IMR-90 (cell line): ENCODE data around the gene ARHGEF10L. TPM values are rescaled to one million over a fixed set of nuclear protein-coding genes. Genes with fewer than 3 reads are reported as not detected.

ENCODE experiments used
- ATAC-seq: fragments of 200-7000 bp; cut with Tn5 transposase; 2 replicates; pipeline ENCODE4 v1.9.1; 2020; ENCODE audit warnings: low read depth, mild to moderate bottlenecking, moderate library complexity
- BruUV-seq: library from RNA; stranded (reverse); fragments of 400-500 nt; replicated peaks from 2 replicates; lab custom pipeline; 2021; lab: Mats Ljungman, UMichigan
- CTCF ChIA-PET: fragments of 300-600 bp; formaldehyde crosslinking; extraction: SDS; loops from one replicate; lab custom pipeline; 2021; ENCODE audit warnings: antibody characterized with exemption; lab: Yijun Ruan, JAX
- POLR2A ChIA-PET: fragments of 300-600 bp; sonication (Branson Sonifier 250); formaldehyde crosslinking; loops from one replicate; lab custom pipeline; 2022; ENCODE audit warnings: antibody characterized with exemption; ENCODE audit not compliant: unreplicated experiment; lab: Charles Lee
- DNase-seq: peaks from one replicate; pipeline ENCODE4 v3.0.0; 2013
- H2AFZ ChIP-seq: replicated peaks from 2 replicates; pipeline ENCODE3; 2013; ENCODE audit warnings: low read length, mild to moderate bottlenecking; ENCODE audit not compliant: poor library complexity
- H2AK5ac ChIP-seq: 2 replicates; pipeline ENCODE4 v1.6.1; 2013; ENCODE audit warnings: low read depth, low read length, inconsistent platforms
- H2AK9ac ChIP-seq: replicated peaks from 2 replicates; pipeline ENCODE3; 2013; ENCODE audit warnings: mild to moderate bottlenecking, low read depth, low read length, moderate library complexity; ENCODE audit not compliant: poor library complexity
- H2BK120ac ChIP-seq: 2 replicates; pipeline ENCODE4 v1.6.1; 2013; ENCODE audit warnings: low read depth, low read length, inconsistent platforms
- H2BK15ac ChIP-seq: 3 replicates; pipeline ENCODE4 v1.6.1; 2013; ENCODE audit warnings: low read depth, low read length, inconsistent platforms
- H2BK20ac ChIP-seq: 2 replicates; pipeline ENCODE4 v1.6.1; 2013; ENCODE audit warnings: low read depth, mild to moderate bottlenecking, inconsistent platforms, low read length, moderate library complexity
- H2BK5ac ChIP-seq: 2 replicates; pipeline ENCODE4 v1.6.1; 2013; ENCODE audit warnings: mild to moderate bottlenecking, low read depth, low read length, inconsistent platforms; ENCODE audit not compliant: poor library complexity, severe bottlenecking
- H3K14ac ChIP-seq: replicated peaks from 2 replicates; pipeline ENCODE4 v1.6.1; 2013; ENCODE audit warnings: low read depth, low read length, inconsistent platforms
- H3K18ac ChIP-seq: 2 replicates; pipeline ENCODE4 v1.6.1; 2013; ENCODE audit warnings: low read depth, low read length, control low read depth
- H3K23ac ChIP-seq: 2 replicates; pipeline ENCODE4 v1.6.1; 2013; ENCODE audit warnings: low read depth, low read length, inconsistent platforms
- H3K27ac ChIP-seq: 2 replicates; pipeline ENCODE4 v1.5.1; 2013; ENCODE audit warnings: mild to moderate bottlenecking, control low read depth, low read length; ENCODE audit not compliant: insufficient read depth
- H3K27me3 ChIP-seq: 2 replicates; pipeline ENCODE4 v1.6.1; 2013; ENCODE audit warnings: low read length; ENCODE audit not compliant: control insufficient read depth, insufficient read depth
- H3K36me3 ChIP-seq: 2 replicates; pipeline ENCODE4 v1.6.1; 2013; ENCODE audit warnings: low read length, mixed read lengths; ENCODE audit not compliant: control insufficient read depth, insufficient read depth
- H3K4ac ChIP-seq: 2 replicates; pipeline ENCODE4 v1.6.1; 2013; ENCODE audit warnings: low read depth, low read length, inconsistent platforms
- H3K4me1 ChIP-seq: 2 replicates; pipeline ENCODE4 v1.6.1; 2013; ENCODE audit warnings: low read length, mixed read lengths; ENCODE audit not compliant: control insufficient read depth, insufficient read depth
- H3K4me2 ChIP-seq: 2 replicates; pipeline ENCODE4 v1.6.1; 2013; ENCODE audit warnings: low read depth, mild to moderate bottlenecking, control low read depth, low read length, moderate library complexity
- H3K4me3 ChIP-seq: 2 replicates; pipeline ENCODE4 v1.5.1; 2013; ENCODE audit warnings: low read depth, mild to moderate bottlenecking, control low read depth, low read length, moderate library complexity; ENCODE audit not compliant: insufficient read depth
- H3K56ac ChIP-seq: 2 replicates; pipeline ENCODE4 v1.6.1; 2013; ENCODE audit warnings: low read length, inconsistent platforms; ENCODE audit not compliant: insufficient read depth; ENCODE audit errors: extremely low read depth
- H3K79me1 ChIP-seq, 2 experiments: 2 replicates each; pipeline ENCODE4 v1.6.1; 2013; ENCODE audit warnings: low read length in 2 of 2, inconsistent platforms in 1 of 2, low read depth in 1 of 2
- H3K9ac ChIP-seq: 2 replicates; pipeline ENCODE4 v1.6.1; 2013; ENCODE audit warnings: low read depth, low read length, control low read depth
- H3K9me1 ChIP-seq: 2 replicates; pipeline ENCODE4 v1.6.1; 2013; ENCODE audit warnings: low read length, inconsistent platforms; ENCODE audit not compliant: insufficient read depth
- H3K9me3 ChIP-seq: 2 replicates; pipeline ENCODE4 v1.6.1; 2013; ENCODE audit warnings: low read length; ENCODE audit not compliant: control insufficient read depth, insufficient read depth
- H4K20me1 ChIP-seq: 2 replicates; pipeline ENCODE4 v1.6.1; 2013; ENCODE audit warnings: low read length, inconsistent platforms; ENCODE audit not compliant: insufficient read depth
- H4K5ac ChIP-seq: 2 replicates; pipeline ENCODE4 v1.6.1; 2013; ENCODE audit warnings: mild to moderate bottlenecking, low read depth, low read length, control low read depth
- H4K8ac ChIP-seq, 2 experiments: 2 replicates each; pipeline ENCODE4 v1.6.1; 2013; ENCODE audit warnings: low read depth in 2 of 2, low read length in 2 of 2, control low read depth in 1 of 2, inconsistent platforms in 1 of 2
- H4K91ac ChIP-seq: 2 replicates; pipeline ENCODE4 v1.6.1; 2013; ENCODE audit warnings: low read depth, low read length, inconsistent platforms; ENCODE audit not compliant: insufficient read depth
- BHLHE40 ChIP-seq: fragments of 150-350 bp; IDR thresholded peaks from 2 replicates; pipeline ENCODE4 v1.6.1; 2016; ENCODE audit warnings: mild to moderate bottlenecking, low read depth, low read length
- CEBPB ChIP-seq: IDR thresholded peaks from 2 replicates; pipeline ENCODE4 v1.6.1; 2012; ENCODE audit warnings: low read depth, low read length, improper control_type of control experiment
- CHD1 ChIP-seq: IDR thresholded peaks from 2 replicates; pipeline ENCODE4 v1.6.1; 2012; ENCODE audit warnings: low read depth, low read length, improper control_type of control experiment
- ELK1 ChIP-seq: fragments of 150-350 bp; IDR thresholded peaks from 2 replicates; pipeline ENCODE4 v1.6.1; 2016; ENCODE audit warnings: low read depth, mild to moderate bottlenecking, low read length, moderate library complexity, borderline replicate concordance
- MAFK ChIP-seq: IDR thresholded peaks from 2 replicates; pipeline ENCODE4 v1.6.1; 2012; ENCODE audit warnings: low read depth, low read length, improper control_type of control experiment
- MAZ ChIP-seq: IDR thresholded peaks from 2 replicates; pipeline ENCODE4 v1.6.1; 2012; ENCODE audit warnings: low read depth, mild to moderate bottlenecking, low read length, improper control_type of control experiment, moderate library complexity, borderline replicate concordance
- MXI1 ChIP-seq: IDR thresholded peaks from 2 replicates; pipeline ENCODE4 v1.6.1; 2012; ENCODE audit warnings: low read depth, mild to moderate bottlenecking, low read length, moderate library complexity, borderline replicate concordance
- NFE2L2 ChIP-seq: fragments of 150-350 bp; IDR thresholded peaks from 2 replicates; pipeline ENCODE4 v1.6.1; 2016; ENCODE audit warnings: low read depth, mild to moderate bottlenecking, low read length
- POLR2A ChIP-seq: IDR thresholded peaks from 2 replicates; pipeline ENCODE4 v1.6.1; 2012; ENCODE audit warnings: mild to moderate bottlenecking, low read depth, low read length
- RFX5 ChIP-seq: IDR thresholded peaks from 2 replicates; pipeline ENCODE4 v1.8.0; 2012; ENCODE audit warnings: low read depth, mild to moderate bottlenecking, low read length, moderate library complexity
- SMC3 ChIP-seq: fragments of 150-350 bp; IDR thresholded peaks from 2 replicates; pipeline ENCODE4 v1.6.1; 2016; ENCODE audit warnings: low read depth, mild to moderate bottlenecking, antibody characterized with exemption, low read length, moderate library complexity
- USF2 ChIP-seq: fragments of 150-350 bp; IDR thresholded peaks from 2 replicates; pipeline ENCODE4 v1.6.1; 2017; ENCODE audit warnings: mild to moderate bottlenecking, antibody characterized with exemption, low read length, low read depth
- WGBS, 2 experiments: methylation state at CpG; one replicate each; pipeline versions ENCODE4 v1.1.5 to v1.1.7; 2013; ENCODE audit warnings: missing lambda C conversion rate in 2 of 2; ENCODE audit not compliant: insufficient read length in 1 of 2; ENCODE audit errors: extremely low coverage in 2 of 2; 5-methylcytosine and 5-hydroxymethylcytosine counted together
- dilution Hi-C: fragments of 300-500 bp; cut with HindIII; formaldehyde crosslinking; loops from one replicate; pipeline ENCODE4 v1.14.3; 2018; ENCODE audit warnings: low sequenced_read_pairs; ENCODE audit not compliant: unreplicated experiment
- in situ Hi-C: fragments of 300-500 bp; cut with MboI; formaldehyde crosslinking; loops from 3 replicates; pipeline ENCODE4 v1.14.3; 2019; ENCODE audit warnings: low sequenced_read_pairs, inconsistent platforms, mixed read lengths
- intact Hi-C: fragments of 100-400 bp; cut with micrococcal nuclease; formaldehyde crosslinking; loops from 2 replicates; pipeline ENCODE4 v1.10.0; 2022
- polyA plus RNA-seq, 3 experiments: library from polyadenylated mRNA; depleted of rRNA; stranded (reverse); fragments of >200 nt; gene quantifications; 2 replicates each; pipeline ENCODE4 v1.2.3, GENCODE V29; 2012; ENCODE audit warnings: low replicate concordance in 1 of 3
- total RNA-seq: library from RNA; depleted of rRNA; stranded (reverse); fragments of >200 nt; gene quantifications from 2 replicates; pipeline ENCODE4 v1.2.3, GENCODE V29; 2012

ARHGEF10L gene
- total and polyA plus RNA-seq, 2 of the 4 experiments (the other 2 are of a cell fraction), result 4.8 to 12.4 TPM

- no peak for ATAC-seq
- H4K5ac ChIP-seq, result no peak overlapping the region
- no peak overlapping the region for H3K9ac ChIP-seq
- H4K8ac ChIP-seq, result no peak overlapping the region
- no peak overlapping the region for H2BK20ac ChIP-seq
- no peak overlapping the region for H3K4ac ChIP-seq
- no peak overlapping the region for H2AFZ ChIP-seq
- dilution Hi-C loops (no loop called here), in situ Hi-C loops (no loop called here), intact Hi-C loops (no loop called here)
- H3K14ac ChIP-seq, result no peak overlapping the region
- H3K79me1 ChIP-seq, result peaks cover 0 to 5% of the 10 kb centered on the region in 2 experiments; a peak in 1 of 4 replicates
- H3K23ac ChIP-seq, result no peak overlapping the region
- no peak overlapping the region for H3K4me2 ChIP-seq
- no peak overlapping the region for H3K18ac ChIP-seq
- no peak overlapping the region for H2AK5ac ChIP-seq
- POLR2A ChIA-PET, result no interaction called here
- H3K36me3 ChIP-seq, result peaks cover 50% of the 10 kb centered on the region
- H2BK5ac ChIP-seq, result no peak overlapping the region
- H2BK120ac ChIP-seq, result no peak overlapping the region
- H3K9me1 ChIP-seq, result peaks cover 19% of the 10 kb centered on the region
- H3K56ac ChIP-seq, result no peak overlapping the region
- DNase-seq, result no peak
- H2BK15ac ChIP-seq, result no peak overlapping the region
- peak overlapping the region; percentile 48 for H2AK9ac ChIP-seq
- no peak for TF ChIP-seq SMC3
- no peak for TF ChIP-seq CHD1
- TF ChIP-seq USF2, result no peak
- TF ChIP-seq ELK1, result no peak
- TF ChIP-seq MAZ, result no peak
- no peak for TF ChIP-seq MAFK
- no peak for TF ChIP-seq MXI1
- TF ChIP-seq BHLHE40, result no peak
- TF ChIP-seq POLR2A, result no peak
- TF ChIP-seq NFE2L2, result no peak
- TF ChIP-seq CEBPB, result no peak
- no peak for TF ChIP-seq RFX5
- no peak overlapping the region for H3K27ac ChIP-seq
- WGBS, 2 experiments, result 79% methylated on average over 4 of the region's 5 CpGs; no CpG with 5 or more reads in 1 of the 2 experiments
- CTCF ChIA-PET, result no interaction called here
- no TSS peak for BruUV-seq
- no peaks in the 10 kb centered on the region; the same call in 1 of the 2 replicates for H4K20me1 ChIP-seq
- no peak overlapping the region for H3K4me3 ChIP-seq
- H3K27me3 ChIP-seq, result no peaks in the 10 kb centered on the region
- H4K91ac ChIP-seq, result no peak overlapping the region
- no peaks in the 10 kb centered on the region for H3K9me3 ChIP-seq
- H3K4me1 ChIP-seq, result peaks cover 10% of the 10 kb centered on the region
Measured at GRCh38 chr1:17635276-17635675, 95.8 kb downstream of the ARHGEF10L start.
